H1 (cell line): ENCODE data around the gene STYK1. TPM values are rescaled to one million over a fixed set of nuclear protein-coding genes. Genes with fewer than 3 reads are reported as not detected.

Source experiments
- ASH2L ChIP-seq: fragments of 200-600, 300-600 bp; sonication (generic); IDR thresholded peaks from one replicate; pipeline ENCODE4 v1.7.1; 2017; ENCODE audit warnings: low read length
- ATF2 ChIP-seq: IDR thresholded peaks from 2 replicates; pipeline ENCODE4 v1.6.1; 2012; ENCODE audit warnings: low read length, inconsistent platforms
- ATF3 ChIP-seq: IDR thresholded peaks from 2 replicates; pipeline ENCODE4 v1.6.1; 2011; ENCODE audit warnings: low read depth, mild to moderate bottlenecking, low read length; ENCODE audit not compliant: insufficient read depth
- BACH1 ChIP-seq: IDR thresholded peaks from 2 replicates; pipeline ENCODE4 v1.6.1; 2012; ENCODE audit warnings: low read length, improper control_type of control experiment
- BCL11A ChIP-seq, 2 experiments: IDR thresholded peaks; one replicate each; pipeline ENCODE4 v1.6.1; 2011; ENCODE audit warnings: low read depth in 2 of 2, low read length in 2 of 2, mild to moderate bottlenecking in 2 of 2
- CBX5 ChIP-seq: fragments of 300-800, 300-1000 bp; sonication (generic); IDR thresholded peaks from 2 replicates; pipeline ENCODE4 v1.7.1; 2016; ENCODE audit warnings: antibody characterized with exemption, low read length, low read depth
- CBX8 ChIP-seq: fragments of 300-800, 300-1000 bp; sonication (generic); IDR thresholded peaks from 2 replicates; pipeline ENCODE4 v1.7.1; 2016; ENCODE audit warnings: low read depth, low read length, borderline replicate concordance
- CEBPB ChIP-seq: IDR thresholded peaks from 2 replicates; pipeline ENCODE4 v1.6.1; 2012; ENCODE audit warnings: low read depth, low read length
- CREB1 ChIP-seq: IDR thresholded peaks from 2 replicates; pipeline ENCODE4 v1.6.1; 2012; ENCODE audit warnings: inconsistent platforms
- CTBP2 ChIP-seq: IDR thresholded peaks from 2 replicates; pipeline ENCODE4 v1.7.0; 2011; ENCODE audit warnings: borderline replicate concordance, mild to moderate bottlenecking, moderate library complexity, mixed read lengths, low read length; ENCODE audit not compliant: insufficient read depth, insufficient read length
- E2F6 ChIP-seq: IDR thresholded peaks from 2 replicates; pipeline ENCODE4 v1.6.1; 2012; ENCODE audit warnings: inconsistent platforms
- HDAC6 ChIP-seq: IDR thresholded peaks from one replicate; pipeline ENCODE4 v1.7.1; 2012; ENCODE audit warnings: low read depth, mild to moderate bottlenecking, inconsistent platforms, low read length, moderate library complexity
- NANOG ChIP-seq: IDR thresholded peaks from 2 replicates; pipeline ENCODE4 v1.6.1; 2011; ENCODE audit warnings: low read length, low read depth, mild to moderate bottlenecking, inconsistent platforms; ENCODE audit not compliant: insufficient read depth, poor library complexity, severe bottlenecking
- PHF8 ChIP-seq: fragments of 200-600 bp; sonication (generic); conservative IDR thresholded peaks from 2 replicates; pipeline ENCODE4 v1.7.1; 2012; ENCODE audit warnings: low read depth, mild to moderate bottlenecking, inconsistent platforms, low read length, moderate library complexity
- POLR2AphosphoS5 ChIP-seq: IDR thresholded peaks from 2 replicates; pipeline ENCODE4 v1.6.1; 2011; ENCODE audit warnings: low read depth, low read length
- RFX5 ChIP-seq: IDR thresholded peaks from 2 replicates; pipeline ENCODE4 v1.6.1; 2011; ENCODE audit warnings: low read depth, low read length, improper control_type of control experiment, borderline replicate concordance
- SIX5 ChIP-seq: IDR thresholded peaks from 2 replicates; pipeline ENCODE4 v1.6.1; 2011; ENCODE audit warnings: mild to moderate bottlenecking, low read depth, low read length
- SRF ChIP-seq: IDR thresholded peaks from 2 replicates; pipeline ENCODE4 v1.6.1; 2011; ENCODE audit warnings: mild to moderate bottlenecking, low read depth, low read length, moderate library complexity
- SUZ12 ChIP-seq: fragments of 200-600 bp; sonication (generic); IDR thresholded peaks from 2 replicates; pipeline ENCODE4 v1.6.1; 2012; ENCODE audit warnings: mild to moderate bottlenecking, inconsistent platforms, low read length, moderate library complexity, mixed read lengths
- TAF1 ChIP-seq: IDR thresholded peaks from 2 replicates; pipeline ENCODE4 v1.6.1; 2011; ENCODE audit warnings: mild to moderate bottlenecking, low read depth, low read length
- USF2 ChIP-seq: IDR thresholded peaks from 2 replicates; pipeline ENCODE4 v1.6.1; 2011; ENCODE audit warnings: low read length, improper control_type of control experiment
- polyA plus RNA-seq, 7 experiments: library from polyadenylated mRNA; depleted of rRNA in 3 of 7; stranded (reverse) in 5 of 7; unstranded in 2 of 7; fragments of >200 nt in 5 of 7; fragments of 200-250 nt in 2 of 7; gene quantifications; 1 replicate in 5 of 7; 2 replicates in 1 of 7; 4 replicates in 1 of 7; pipeline versions ENCODE4 v1.2.1 to v1.2.3, GENCODE V29; 2011 to 2013; ENCODE audit warnings: missing spikeins in 2 of 7, mixed read lengths in 2 of 7
- total RNA-seq: library from RNA; stranded (reverse); fragmentation: NEBNext Ultra II Directional; extraction: Animal tissue kit (Norgen Biotek cat#: 25700); gene quantifications from 2 replicates; pipeline ENCODE4 v1.2.1, GENCODE V29; 2021

The STYK1 gene
- total and polyA plus RNA-seq, 2 of the 8 experiments (the other 6 are each of a cell fraction or from before 2014, with no cell fraction given) = 0.38 to 1.1 TPM

GRCh38 chr12:10673659-10674384, at the start of gene STYK1 (continued):
- TF ChIP-seq USF2 (no peak), ASH2L (peak; percentile 70), RFX5 (no peak), TAF1 (no peak), CREB1 (peak; percentile 55; the same call in 1 of the 2 replicates), POLR2AphosphoS5 (no peak), SIX5 (no peak), SUZ12 (no peak), E2F6 (no peak), BCL11A (IDR thresholded peaks at IDR 0.05; ENCODE audit: low read depth in 2 of 2, low read length in 2 of 2) (no peak), HDAC6 (no peak), PHF8 (no peak), CBX8 (no peak), ATF3 (no peak), CTBP2 (peak; percentile 27), CBX5 (no peak), CEBPB (no peak), NANOG (no peak), ATF2 (no peak), SRF (no peak), BACH1 (peak; percentile 72)
